ENCODE results near the gene ABHD6. TPM values are rescaled to one million over a fixed set of nuclear protein-coding genes. Genes with fewer than 3 reads are reported as not detected.

ABHD6 gene
- total RNA-seq, 1 experiment from 2014 or later: 2.2 TPM

GRCh38 chr3:58258392-58259055 lies 20.9 kb downstream of the ABHD6 start:
- no peak overlapping the region for H2BK20ac ChIP-seq (ENCODE audit: low read depth, low read length, poor library complexity, severe bottlenecking)
- H3K4me1 ChIP-seq (ENCODE audit: insufficient read depth, low read length): no peaks in the 10 kb centered on the region
- no peaks in the 10 kb centered on the region for H3K79me1 ChIP-seq (ENCODE audit: insufficient read depth, low read depth, low read length, poor library complexity, severe bottlenecking)
- no peak overlapping the region for H3K9ac ChIP-seq (ENCODE audit: extremely low read depth, insufficient read length, low read length)
- no peak overlapping the region for H3K4me2 ChIP-seq (ENCODE audit: insufficient read depth, insufficient read length, low read length)
- H3K56ac ChIP-seq (ENCODE audit: insufficient read length, low read depth, low read length): no peak overlapping the region
- WGBS (ENCODE audit: extremely low coverage, insufficient read length, low lambda C conversion rate): no CpG with 5 or more reads among the region's 10 CpGs
- no peak overlapping the region for H4K91ac ChIP-seq (ENCODE audit: insufficient read length, low read depth, low read length)
- no peak overlapping the region for H4K5ac ChIP-seq (ENCODE audit: insufficient read length, low read depth, low read length)
- H3K14ac ChIP-seq (ENCODE audit: insufficient read depth, low read length): no peak overlapping the region
- no peak overlapping the region for H2BK120ac ChIP-seq (ENCODE audit: low read depth, low read length, poor library complexity, severe bottlenecking)
- H3K18ac ChIP-seq (ENCODE audit: insufficient read length, low read depth, low read length): no peak overlapping the region
- no peaks in the 10 kb centered on the region for H3K9me3 Mint-ChIP-seq
- no peak overlapping the region for H2AK5ac ChIP-seq (ENCODE audit: insufficient read length, low read length)
- no peaks in the 10 kb centered on the region for H3K27me3 ChIP-seq (ENCODE audit: insufficient read depth, low read length)
- H3K79me2 ChIP-seq (ENCODE audit: insufficient read depth, low read length): no peaks in the 10 kb centered on the region
- no peaks in the 10 kb centered on the region; the same call in 1 of the 2 replicates for H3K27me3 Mint-ChIP-seq (ENCODE audit: low read depth)
- H3K23me2 ChIP-seq (ENCODE audit: insufficient read length, low read depth, low read length, poor library complexity, severe bottlenecking): no peaks in the 10 kb centered on the region
- H4K8ac ChIP-seq (replicated peaks; ENCODE audit: insufficient read length, low read depth, low read length): no peak overlapping the region
- no peak for DNase-seq
- H2AFZ ChIP-seq (ENCODE audit: low read length): no peak overlapping the region
- no peak overlapping the region for H3K27ac Mint-ChIP-seq
- H3K4me3 Mint-ChIP-seq: no peak overlapping the region
- no peaks in the 10 kb centered on the region for H3K36me3 Mint-ChIP-seq (ENCODE audit: insufficient read depth in 1 of 3, low read depth in 3 of 3)
- H2BK5ac ChIP-seq (ENCODE audit: insufficient read length, low read length): no peak overlapping the region
- H3K4ac ChIP-seq (ENCODE audit: low read depth, low read length): no peak overlapping the region
- H2BK15ac ChIP-seq (ENCODE audit: low read depth, low read length): no peak overlapping the region
- no peak for TF ChIP-seq CTCF (conservative IDR thresholded peaks at IDR 0.05)
- no peak overlapping the region for H3K27ac ChIP-seq (ENCODE audit: insufficient read length, low read depth, low read length)
- no peak overlapping the region for H3T11ph ChIP-seq (ENCODE audit: low read length)
- no peaks in the 10 kb centered on the region for H3K9me3 ChIP-seq (ENCODE audit: control insufficient read depth, low read depth, low read length)
- no peaks in the 10 kb centered on the region for H4K20me1 ChIP-seq (ENCODE audit: control insufficient read depth, insufficient read depth, insufficient read length)
- no peak overlapping the region for H3K23ac ChIP-seq (ENCODE audit: insufficient read length, low read depth, low read length)
- H2BK12ac ChIP-seq (ENCODE audit: insufficient read length, low read depth, low read length): no peak overlapping the region
- H3K4me1 Mint-ChIP-seq: no peaks in the 10 kb centered on the region

Data from H9 (cell line).